NCI-H187 (cell line): ENCODE data around the gene SERP2.

Source experiments
- DNase-seq, 2 experiments: peaks; one replicate each; lab custom pipeline; 2025; lab: John Stamatoyannopoulos, UW

The SERP2 gene

GRCh38 chr13:44355621-44356020 lies 18.0 kb upstream of the SERP2 start:
- no peak for DNase-seq

- DNase-seq, result no peak
Measured at GRCh38 chr13:44359983-44360375, 13.6 kb upstream of the SERP2 start.

- no peak for DNase-seq
Measured at GRCh38 chr13:44362394-44363040, 11.1 kb upstream of the SERP2 start.

- no peak for DNase-seq
Measured at GRCh38 chr13:44363631-44364344, 9.8 kb upstream of the SERP2 start.

GRCh38 chr13:44364345-44365000 lies 9.2 kb upstream of the SERP2 start:
- no peak for DNase-seq

GRCh38 chr13:44365008-44365407 lies 8.6 kb upstream of the SERP2 start:
- no peak for DNase-seq

GRCh38 chr13:44365899-44366298 lies 7.7 kb upstream of the SERP2 start:
- no peak for DNase-seq

GRCh38 chr13:44368062-44368591 lies 5.5 kb upstream of the SERP2 start:
- DNase-seq, result no peak

GRCh38 chr13:44368599-44369368 lies 4.8 kb upstream of the SERP2 start:
- peak; percentile 25 to 35 for DNase-seq

- no peak for DNase-seq
Measured at GRCh38 chr13:44371421-44371820, 2.2 kb upstream of the SERP2 start.

- DNase-seq, result no peak
Measured at GRCh38 chr13:44373247-44373600, 400 bp upstream of the SERP2 start.

GRCh38 chr13:44374348-44374712 lies 706 bp downstream of the SERP2 start:
- DNase-seq, result no peak

GRCh38 chr13:44378277-44378676 lies 4.7 kb downstream of the SERP2 start:
- DNase-seq, result no peak

- DNase-seq, result no peak
Measured at GRCh38 chr13:44379885-44380284, 6.3 kb downstream of the SERP2 start.

- no peak for DNase-seq
Measured at GRCh38 chr13:44380404-44381165, 7.0 kb downstream of the SERP2 start.

- no peak for DNase-seq
Measured at GRCh38 chr13:44382635-44383145, 9.1 kb downstream of the SERP2 start.

GRCh38 chr13:44383945-44384344 lies 10.3 kb downstream of the SERP2 start:
- DNase-seq, result no peak

GRCh38 chr13:44384778-44385177 lies 11.2 kb downstream of the SERP2 start:
- no peak for DNase-seq

- no peak for DNase-seq
Measured at GRCh38 chr13:44385401-44385800, 11.8 kb downstream of the SERP2 start.

- DNase-seq, result no peak
Measured at GRCh38 chr13:44385847-44386246, 12.2 kb downstream of the SERP2 start.

GRCh38 chr13:44386913-44387556 lies 13.4 kb downstream of the SERP2 start:
- DNase-seq, result no peak
